ENCODE measurements around the gene TGFBR1.

GRCh38 chr9:99190597-99191283, 85.8 kb downstream of the TGFBR1 start:
- TF ChIP-seq, protein P1, sequence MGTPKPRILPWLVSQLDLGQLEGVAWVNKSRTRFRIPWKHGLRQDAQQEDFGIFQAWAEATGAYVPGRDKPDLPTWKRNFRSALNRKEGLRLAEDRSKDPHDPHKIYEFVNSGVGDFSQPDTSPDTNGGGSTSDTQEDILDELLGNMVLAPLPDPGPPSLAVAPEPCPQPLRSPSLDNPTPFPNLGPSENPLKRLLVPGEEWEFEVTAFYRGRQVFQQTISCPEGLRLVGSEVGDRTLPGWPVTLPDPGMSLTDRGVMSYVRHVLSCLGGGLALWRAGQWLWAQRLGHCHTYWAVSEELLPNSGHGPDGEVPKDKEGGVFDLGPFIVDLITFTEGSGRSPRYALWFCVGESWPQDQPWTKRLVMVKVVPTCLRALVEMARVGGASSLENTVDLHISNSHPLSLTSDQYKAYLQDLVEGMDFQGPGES (IDR thresholded peaks at IDR 0.05; ENCODE audit: low read depth, low read length): no peak
- TF ChIP-seq YY1 (IDR thresholded peaks at IDR 0.05; ENCODE audit: low read depth) (no peak), SMC3 (IDR thresholded peaks at IDR 0.05; ENCODE audit: low read depth, low read length) (no peak)
- TF ChIP-seq, protein P2, sequence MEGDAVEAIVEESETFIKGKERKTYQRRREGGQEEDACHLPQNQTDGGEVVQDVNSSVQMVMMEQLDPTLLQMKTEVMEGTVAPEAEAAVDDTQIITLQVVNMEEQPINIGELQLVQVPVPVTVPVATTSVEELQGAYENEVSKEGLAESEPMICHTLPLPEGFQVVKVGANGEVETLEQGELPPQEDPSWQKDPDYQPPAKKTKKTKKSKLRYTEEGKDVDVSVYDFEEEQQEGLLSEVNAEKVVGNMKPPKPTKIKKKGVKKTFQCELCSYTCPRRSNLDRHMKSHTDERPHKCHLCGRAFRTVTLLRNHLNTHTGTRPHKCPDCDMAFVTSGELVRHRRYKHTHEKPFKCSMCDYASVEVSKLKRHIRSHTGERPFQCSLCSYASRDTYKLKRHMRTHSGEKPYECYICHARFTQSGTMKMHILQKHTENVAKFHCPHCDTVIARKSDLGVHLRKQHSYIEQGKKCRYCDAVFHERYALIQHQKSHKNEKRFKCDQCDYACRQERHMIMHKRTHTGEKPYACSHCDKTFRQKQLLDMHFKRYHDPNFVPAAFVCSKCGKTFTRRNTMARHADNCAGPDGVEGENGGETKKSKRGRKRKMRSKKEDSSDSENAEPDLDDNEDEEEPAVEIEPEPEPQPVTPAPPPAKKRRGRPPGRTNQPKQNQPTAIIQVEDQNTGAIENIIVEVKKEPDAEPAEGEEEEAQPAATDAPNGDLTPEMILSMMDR (IDR thresholded peaks at IDR 0.05): no peak
